ENCODE measurements around the gene CUL4A.
"Not testable (repeated sequence)": the region's sequence is repeated elsewhere in the genome, so short reads cannot be mapped to it uniquely, and the experiment has no call there.

CUL4A gene

GRCh38 chr13:113209336-113209758 lies at the start of gene CUL4A:
TSS of gene CUL4A (plus strand) at chr13:113209613. CDS start at chr13:113209628, 15 bp downstream.
- DNase-seq = peak; percentile 87

GRCh38 chr13:113159701-113160100 lies 49.7 kb upstream of the CUL4A start:
- no peak for DNase-seq

GRCh38 chr13:113160983-113161382 lies 48.4 kb upstream of the CUL4A start:
- DNase-seq = no peak

- no peak for DNase-seq
Measured at GRCh38 chr13:113161433-113161832, 48.0 kb upstream of the CUL4A start.

GRCh38 chr13:113161975-113162374 lies 47.4 kb upstream of the CUL4A start:
- not testable (repeated sequence) for DNase-seq

- no peak for DNase-seq
Measured at GRCh38 chr13:113162783-113163685, 46.4 kb upstream of the CUL4A start.

- no peak for DNase-seq
Measured at GRCh38 chr13:113164492-113164891, 44.9 kb upstream of the CUL4A start.

GRCh38 chr13:113166266-113166665 lies 43.1 kb upstream of the CUL4A start:
- DNase-seq = no peak

- no peak for DNase-seq
Measured at GRCh38 chr13:113166681-113167080, 42.7 kb upstream of the CUL4A start.

GRCh38 chr13:113167155-113167554 lies 42.3 kb upstream of the CUL4A start:
- no peak for DNase-seq

GRCh38 chr13:113167575-113167974 lies 41.8 kb upstream of the CUL4A start:
- no peak for DNase-seq

GRCh38 chr13:113168211-113168610 lies 41.2 kb upstream of the CUL4A start:
- DNase-seq = no peak

GRCh38 chr13:113169277-113170272 lies 39.8 kb upstream of the CUL4A start:
- DNase-seq = no peak

GRCh38 chr13:113170511-113170910 lies 38.9 kb upstream of the CUL4A start:
- DNase-seq = no peak

- no peak for DNase-seq
Measured at GRCh38 chr13:113171250-113172125, 37.9 kb upstream of the CUL4A start.

- DNase-seq = no peak
Measured at GRCh38 chr13:113172419-113172926, 36.9 kb upstream of the CUL4A start.

GRCh38 chr13:113176280-113176679 lies 33.1 kb upstream of the CUL4A start:
- DNase-seq = no peak

GRCh38 chr13:113176822-113177221 lies 32.6 kb upstream of the CUL4A start:
- no peak for DNase-seq

- peak; percentile 95 for DNase-seq
Measured at GRCh38 chr13:113178070-113178895, 31.1 kb upstream of the CUL4A start.

GRCh38 chr13:113178896-113179167 lies 30.6 kb upstream of the CUL4A start:
- no peak for DNase-seq
